ENCODE data around the gene VTN.
A peak's percentile ranks its signal among the peaks of the same experiment; 100 is the strongest.

Gene VTN

DNA sequence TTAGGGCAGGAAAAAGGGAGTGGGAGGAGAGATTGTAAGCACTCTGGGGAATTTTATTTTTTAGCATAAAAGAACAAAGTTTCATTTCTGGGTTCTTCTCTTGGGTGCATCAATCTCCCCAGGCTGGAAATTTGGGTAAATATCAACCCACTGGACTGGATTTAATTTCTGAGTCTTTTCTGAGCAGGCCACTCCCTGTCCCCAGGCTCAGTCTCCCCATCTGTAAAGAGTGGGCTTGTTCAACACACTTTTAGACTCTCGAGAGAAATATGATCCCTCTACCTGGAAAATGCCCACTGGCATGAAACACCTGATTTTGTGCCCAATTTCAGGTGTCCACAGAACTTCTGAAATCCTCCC, 617 bp upstream of the VTN start:
- no peak for DNase-seq (ENCODE audit: low read depth in 2 of 3, low spot score in 2 of 3)

DNA sequence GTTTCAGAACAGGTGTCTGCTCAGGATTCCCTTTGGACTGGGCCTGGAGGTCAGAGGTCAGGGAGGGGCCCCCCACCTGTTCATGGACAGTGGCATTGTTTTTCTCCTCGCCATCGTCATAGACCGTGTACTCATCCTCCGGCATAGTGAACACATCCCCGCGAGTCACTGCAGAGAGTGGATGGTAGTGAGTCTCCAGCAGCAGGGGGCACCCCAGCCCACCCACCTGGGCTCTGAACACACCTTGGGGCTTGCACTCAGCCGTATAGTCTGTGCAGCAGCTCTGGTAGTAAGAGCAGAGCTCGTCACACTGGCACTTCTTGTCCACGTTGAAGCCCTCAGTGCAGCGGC, 448 bp downstream of the VTN start:
- no peak for DNase-seq (ENCODE audit: low read depth in 2 of 3, low spot score in 2 of 3)

DNA sequence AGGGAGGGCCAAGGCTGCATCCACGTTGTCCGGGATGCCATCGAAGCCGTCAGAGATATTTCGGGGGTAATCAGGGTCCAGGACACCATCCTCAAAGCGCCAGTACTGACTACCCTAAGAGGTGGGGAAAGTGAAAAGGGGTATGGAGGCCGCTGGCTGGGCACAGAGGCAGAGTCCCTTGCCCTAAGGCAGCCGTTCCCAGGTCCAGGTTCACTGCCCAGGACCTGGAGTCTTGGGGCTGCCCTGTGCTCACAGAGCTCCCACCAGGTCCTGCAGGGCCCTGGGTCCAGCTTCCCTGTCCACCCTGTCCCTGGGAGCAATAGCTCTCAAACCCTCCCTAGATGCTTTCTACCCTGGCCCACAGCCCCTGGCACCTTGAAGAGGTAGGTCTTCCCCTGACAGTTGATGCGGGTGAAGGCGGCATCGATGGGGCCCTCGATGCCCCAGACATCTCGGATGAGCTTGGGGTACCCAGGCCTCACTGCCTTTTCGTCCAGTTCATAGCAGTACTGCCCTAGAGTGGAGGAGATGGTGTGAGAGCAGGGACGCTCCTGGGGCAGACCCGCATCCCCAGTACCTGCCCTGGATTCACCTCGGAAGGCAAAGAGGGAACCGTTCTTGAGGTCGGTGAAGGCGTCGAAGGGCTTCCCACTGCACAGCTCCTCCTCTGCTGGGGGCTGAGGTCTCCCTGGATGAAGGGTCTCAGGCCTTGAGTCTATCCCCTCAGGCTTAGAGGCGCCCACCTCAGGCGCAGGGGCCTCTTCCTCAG, 1.0 kb downstream of the VTN start:
- no peak for DNase-seq (ENCODE audit: low read depth in 2 of 3, low spot score in 2 of 3)

DNA sequence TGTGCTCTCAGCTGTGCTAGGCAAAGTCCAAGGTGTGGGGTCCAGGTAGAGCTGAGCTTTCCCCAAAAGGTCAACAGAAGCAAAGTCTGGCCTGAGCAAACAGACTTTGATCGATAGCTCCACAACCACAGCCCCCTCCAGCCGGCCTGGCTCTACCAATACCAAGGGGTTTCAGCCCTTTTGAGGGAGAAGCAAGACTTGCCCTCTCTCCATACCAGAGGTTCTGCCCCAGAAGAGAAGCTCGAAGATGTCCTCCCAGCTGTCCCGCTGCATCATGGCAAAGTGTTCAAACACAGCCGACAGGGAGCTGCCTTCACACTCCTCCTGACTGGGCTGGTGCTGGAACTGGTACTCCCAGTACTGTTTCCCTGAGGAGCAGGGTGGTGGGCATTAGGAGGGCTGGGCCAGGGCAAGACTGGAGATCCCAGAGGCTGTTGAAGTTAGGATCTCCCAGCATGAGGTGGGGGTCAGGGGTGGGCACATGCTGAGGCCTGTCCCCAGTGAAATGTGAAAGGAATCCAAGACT, 1.7 kb downstream of the VTN start:
- no peak for DNase-seq (ENCODE audit: low read depth in 2 of 3, low spot score in 2 of 3)

DNA sequence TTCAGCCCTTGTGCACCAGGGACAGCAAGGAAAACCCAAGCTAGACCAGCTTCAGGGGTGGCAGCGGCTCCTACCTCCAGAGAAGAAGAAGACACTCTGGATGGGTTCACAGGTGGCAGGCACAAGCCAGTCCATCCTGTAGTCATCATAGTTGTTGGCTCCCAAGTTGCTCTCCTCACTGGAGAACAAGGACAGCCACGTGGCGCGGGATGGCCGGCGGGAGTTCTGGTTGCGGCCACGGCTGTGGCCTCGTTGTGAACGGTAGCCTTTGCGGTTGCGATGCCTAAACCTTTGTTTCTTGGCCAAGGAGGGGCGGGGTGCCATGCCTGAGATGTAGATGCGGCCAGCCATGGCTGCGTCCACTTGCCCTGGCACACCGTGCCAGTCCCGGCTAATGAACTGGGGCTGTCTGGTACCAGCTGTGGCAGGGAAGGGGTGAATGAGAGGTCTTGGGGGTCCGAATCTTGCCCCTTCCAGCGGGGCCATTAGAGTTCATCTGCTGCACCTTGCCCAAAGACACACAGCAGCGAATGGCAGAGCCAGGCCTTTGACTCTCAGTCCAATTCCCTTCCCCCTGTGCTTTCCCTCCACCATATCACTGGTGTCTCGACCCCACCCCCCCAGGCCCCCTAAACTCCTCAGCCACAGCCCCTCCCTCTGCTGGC, 2.3 kb downstream of the VTN start:
- no peak for DNase-seq (ENCODE audit: low read depth in 2 of 3, low spot score in 2 of 3)

DNA sequence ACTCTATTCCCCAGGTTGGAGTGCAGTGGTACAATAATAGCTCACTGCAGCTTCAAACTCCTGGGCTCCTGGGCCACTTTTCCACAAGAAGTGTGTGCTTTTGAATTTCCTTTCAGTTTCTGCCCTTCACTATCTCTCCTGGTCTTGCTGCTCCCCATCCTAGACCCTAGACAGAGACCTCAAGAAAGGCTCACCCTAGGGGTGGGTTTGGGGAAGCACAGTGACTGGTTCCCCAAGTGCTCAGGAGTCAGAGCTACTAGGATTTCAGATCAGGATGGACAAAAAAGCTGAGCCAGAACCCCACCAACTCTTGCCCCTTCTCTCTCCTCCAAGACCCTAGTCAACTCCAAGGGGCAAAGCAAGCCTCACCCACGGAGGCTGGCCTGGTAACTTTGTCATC, 3.5 kb downstream of the VTN start:
- DNase-seq (ENCODE audit: low read depth in 2 of 3, low spot score in 2 of 3) = no peak

DNA sequence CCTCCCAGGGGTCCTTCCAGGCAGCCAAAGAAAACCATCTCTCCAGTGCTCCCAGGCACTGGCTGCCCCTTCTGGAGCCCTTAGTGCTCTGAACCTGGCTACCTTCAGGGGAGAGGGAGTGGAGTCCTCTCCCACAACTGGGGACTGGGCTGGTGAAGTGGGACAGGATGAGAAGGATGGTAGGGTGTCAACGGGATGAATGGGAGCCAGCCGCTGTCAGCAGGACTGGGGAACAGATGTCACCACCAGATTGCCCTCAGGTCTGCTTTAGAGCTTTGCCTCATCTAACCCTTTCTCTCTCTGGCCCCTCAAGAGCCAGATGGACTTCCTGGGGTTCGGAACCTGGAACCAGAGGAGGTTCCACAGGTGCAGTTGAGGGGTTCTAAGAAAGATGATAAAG, 4.6 kb downstream of the VTN start:
- DNase-seq (ENCODE audit: low read depth in 2 of 3, low spot score in 2 of 3) = no peak

DNA sequence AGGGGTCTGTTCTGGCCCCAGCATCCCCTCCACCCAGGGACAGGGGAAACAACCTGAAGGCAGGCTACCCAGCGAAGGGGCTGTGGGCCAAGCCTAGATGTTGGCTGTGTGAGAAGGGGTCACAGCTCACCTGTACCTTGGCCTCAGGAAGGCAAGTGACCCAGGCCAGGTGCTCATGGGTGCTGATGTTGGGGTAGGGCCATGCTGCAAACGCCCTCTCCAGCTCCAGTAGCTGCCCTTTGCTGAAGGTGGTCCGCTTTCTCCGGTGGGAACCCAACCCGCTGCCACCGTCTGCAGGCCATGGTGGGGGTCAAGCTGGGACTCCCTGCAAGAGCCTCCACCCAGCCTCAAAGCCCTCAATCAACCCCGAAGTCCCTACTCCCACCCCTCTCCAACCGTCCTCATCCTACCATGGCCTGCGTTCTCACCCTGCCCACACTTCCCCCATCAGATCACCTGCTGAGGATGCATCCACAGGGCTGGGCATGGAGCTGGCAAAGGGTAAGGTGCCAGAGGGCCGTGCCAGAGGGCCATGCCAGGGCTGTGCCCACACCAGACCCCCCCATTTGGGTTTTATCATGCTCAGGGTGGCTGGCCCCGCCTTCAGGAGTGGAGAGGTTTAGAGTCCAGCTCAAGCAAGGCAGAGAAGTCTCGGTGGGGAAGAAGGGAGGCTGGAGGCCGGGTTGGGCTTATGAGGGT, 5.3 kb downstream of the VTN start, which contains the start of gene SEBOX:
TSS of gene SEBOX (minus strand) at position 535 of the 699 bp plus-strand sequence. CDS start at position 487, 48 bp downstream.
- DNase-seq (ENCODE audit: low read depth in 2 of 3, low spot score in 2 of 3) = no peak

DNA sequence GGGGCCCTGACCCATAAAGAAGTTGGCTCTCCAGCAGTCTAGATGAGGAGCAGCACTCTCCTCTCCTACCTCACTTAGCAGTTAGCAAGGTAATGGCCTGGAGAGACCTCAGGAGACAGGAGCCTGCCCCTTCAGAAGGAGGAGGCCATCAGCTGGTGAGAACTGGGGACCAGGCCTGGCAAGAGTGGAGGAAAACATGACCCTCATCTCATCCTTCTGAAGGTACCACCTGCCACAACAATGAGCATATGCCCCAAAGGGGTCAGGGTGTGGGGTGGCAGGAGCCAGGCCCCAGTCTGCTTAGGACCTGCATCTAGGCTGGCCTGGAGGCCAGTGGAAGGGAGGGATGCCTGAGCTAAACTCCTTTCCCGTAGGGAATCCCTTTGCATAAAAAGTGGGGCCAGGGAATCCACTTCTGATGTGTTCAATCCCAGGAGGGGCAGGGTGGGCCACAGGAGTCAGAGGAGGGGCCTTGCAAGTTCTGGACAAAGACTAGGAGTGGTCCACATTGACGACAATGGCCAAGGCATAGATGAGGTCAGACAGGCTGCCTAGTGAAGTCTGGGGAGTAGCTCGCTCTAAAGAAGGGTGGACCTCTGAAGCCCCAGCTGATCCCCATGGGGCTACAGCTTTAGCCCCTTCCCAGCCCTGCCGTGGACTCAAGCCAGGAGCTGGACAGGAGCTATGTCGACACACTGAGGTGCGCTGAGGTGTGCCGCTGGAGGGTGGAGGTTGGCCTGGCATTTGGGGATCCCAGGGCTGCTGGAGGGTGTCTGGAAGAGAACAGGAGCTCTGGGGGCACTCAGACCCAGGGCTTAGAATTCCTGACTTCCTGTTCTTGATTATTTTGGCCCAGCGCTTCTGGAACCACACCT, 6.1 kb downstream of the VTN start:
- DNase-seq (ENCODE audit: low read depth in 2 of 3, low spot score in 2 of 3) = no peak

DNA sequence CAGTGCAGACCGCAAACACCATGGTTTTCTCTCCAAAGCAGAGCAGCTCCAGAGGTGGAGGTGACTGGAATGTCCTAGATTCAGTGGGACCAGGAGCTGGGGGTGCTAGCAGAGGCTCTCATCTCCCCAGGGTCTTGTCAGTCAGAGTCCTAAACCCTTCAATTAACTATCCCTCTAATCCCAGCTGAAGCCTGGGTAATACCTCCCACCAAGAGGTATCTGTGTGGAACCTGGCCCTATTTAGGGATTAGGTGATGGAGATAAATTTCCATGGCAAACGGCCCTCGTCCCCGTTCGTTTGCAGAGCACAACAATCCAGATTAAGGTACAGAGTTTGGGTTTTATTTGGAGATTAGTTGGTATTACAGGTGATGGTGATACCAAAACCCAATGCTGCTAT, 6.9 kb downstream of the VTN start:
- no peak for DNase-seq (ENCODE audit: low read depth in 2 of 3, low spot score in 2 of 3)

DNA sequence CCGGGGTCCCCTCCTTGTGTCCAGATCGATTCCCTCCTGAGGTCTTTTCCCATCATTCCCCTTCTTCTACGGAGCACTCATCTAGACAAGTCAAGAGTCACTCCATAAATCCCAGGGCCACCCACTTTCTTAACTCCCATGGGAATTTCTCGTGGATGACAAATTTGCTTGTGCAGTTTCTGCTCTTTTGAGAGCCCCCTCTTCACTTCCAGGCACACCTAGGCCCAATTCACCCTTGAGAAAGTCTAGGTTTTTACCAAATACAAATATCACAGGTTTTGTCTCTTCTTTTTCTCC, 12.3 kb downstream of the VTN start:
- DNase-seq (ENCODE audit: low read depth in 2 of 3, low spot score in 2 of 3) = no peak

DNA sequence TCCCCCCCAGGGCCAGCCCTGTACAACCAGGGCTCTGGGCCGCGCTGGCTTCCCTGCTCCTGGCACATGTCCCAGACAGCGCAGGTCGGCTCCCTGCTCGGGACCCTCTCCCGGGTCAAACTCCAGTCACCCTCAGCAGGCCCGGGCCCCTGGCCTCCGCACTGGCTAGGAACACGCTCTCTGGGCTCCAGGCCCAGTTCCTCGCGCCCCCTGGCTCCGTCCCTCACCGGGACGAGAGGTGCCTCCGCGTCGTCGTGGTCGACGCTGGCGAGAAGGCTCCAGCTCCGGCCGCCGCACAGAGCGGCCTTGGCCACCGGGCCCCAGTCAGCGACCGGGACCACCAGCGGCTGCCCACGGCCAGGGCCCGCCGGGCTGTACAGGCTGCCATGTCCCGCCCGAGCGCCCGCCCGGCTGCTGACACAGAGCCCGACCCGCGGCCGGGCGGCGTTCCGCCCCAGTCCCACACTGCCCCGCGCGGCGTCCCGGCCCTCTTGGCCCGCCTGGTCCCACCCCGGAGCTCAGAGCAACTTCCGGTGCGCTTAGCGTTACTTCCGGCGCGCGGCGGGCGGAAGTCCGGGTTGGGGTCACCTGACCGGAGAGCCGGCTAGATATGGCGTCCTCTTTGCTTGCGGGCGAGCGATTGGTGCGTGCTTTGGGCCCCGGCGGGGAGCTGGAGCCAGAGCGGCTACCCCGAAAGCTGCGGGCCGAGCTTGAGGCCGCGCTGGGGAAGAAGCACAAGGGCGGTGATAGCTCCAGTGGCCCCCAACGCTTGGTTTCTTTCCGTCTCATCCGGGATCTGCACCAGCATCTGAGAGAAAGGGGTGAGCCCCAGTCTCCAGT, 12.8 kb downstream of the VTN start, which contains the start of gene POLDIP2:
TSS of gene POLDIP2 (minus strand) at position 467 of the 840 bp plus-strand sequence. CDS start at position 388, 79 bp downstream.
- peak; percentile 79 to 94 (median 93) for DNase-seq (ENCODE audit: low read depth in 2 of 3, low spot score in 2 of 3)

DNA sequence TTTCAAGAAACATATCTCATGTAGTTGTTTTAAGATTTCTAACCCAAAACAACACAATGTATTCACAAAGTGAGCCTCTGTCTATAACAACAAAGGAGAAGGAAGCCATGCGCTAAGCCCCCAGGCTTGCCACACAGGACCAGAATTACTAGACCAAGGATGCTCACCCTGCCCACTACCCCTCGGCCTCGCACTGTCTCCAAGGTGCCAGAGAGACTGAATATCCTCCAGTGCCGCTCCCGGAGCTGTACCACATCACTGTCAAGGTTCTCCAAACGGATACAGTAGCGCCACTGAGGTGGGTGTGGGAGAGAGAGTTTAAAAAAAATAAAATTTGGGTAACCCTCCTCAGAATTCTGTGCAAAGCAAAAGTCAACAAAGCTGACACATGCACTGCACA, 19.8 kb downstream of the VTN start:
- no peak for DNase-seq (ENCODE audit: low read depth in 2 of 3, low spot score in 2 of 3)

DNA sequence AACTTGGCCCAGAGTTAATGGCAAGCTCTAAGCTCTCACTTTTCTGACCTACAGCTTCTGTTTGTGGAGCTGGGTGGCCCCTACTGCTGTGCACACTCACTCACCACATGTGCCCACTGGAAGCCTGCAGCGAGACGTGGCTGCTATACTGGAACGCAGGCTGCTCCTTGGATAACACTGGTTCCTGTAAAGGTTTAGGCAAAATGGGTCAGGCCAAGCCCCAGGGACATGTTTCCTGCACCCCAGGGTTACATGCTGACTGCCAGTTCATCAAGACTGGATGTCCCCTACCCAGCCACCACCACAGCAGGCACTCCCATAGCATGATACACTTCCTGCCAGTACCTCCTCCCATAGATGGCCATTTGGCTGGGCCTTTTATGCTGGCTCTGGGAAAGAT, 21.1 kb downstream of the VTN start:
- DNase-seq (ENCODE audit: low read depth in 2 of 3, low spot score in 2 of 3) = no peak

DNA sequence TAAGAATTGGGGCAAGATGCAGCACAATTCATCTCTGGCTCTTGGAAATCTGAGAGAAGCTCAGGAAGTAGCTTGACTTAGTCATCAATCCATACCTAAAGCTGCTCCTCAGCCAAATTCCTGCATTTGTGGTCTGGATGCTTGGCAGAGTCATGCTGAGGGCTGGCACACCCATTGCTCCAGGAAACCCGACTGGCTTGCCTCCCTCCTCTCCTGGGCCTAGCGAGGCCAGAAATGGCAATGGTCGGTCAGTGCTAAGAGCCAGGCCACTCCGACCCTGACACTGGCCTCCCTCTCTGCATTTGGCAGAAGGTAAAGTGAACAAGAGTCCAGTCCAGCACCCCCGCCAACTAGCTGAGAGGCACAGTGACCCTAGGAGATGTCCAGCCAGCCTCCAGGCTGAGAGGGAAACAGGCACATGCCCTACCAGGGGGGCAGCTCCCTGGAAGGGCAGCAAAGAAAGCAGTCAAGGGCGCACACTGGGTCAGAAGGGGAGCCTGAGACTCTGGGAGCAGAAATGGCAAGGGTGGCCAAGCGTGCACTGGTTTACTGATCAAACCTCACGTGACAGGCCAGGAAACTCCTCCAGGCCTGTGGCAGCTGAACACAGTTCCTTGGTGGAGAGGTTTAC, 22.7 kb downstream of the VTN start:
- DNase-seq (ENCODE audit: low read depth in 2 of 3, low spot score in 2 of 3) = no peak

DNA sequence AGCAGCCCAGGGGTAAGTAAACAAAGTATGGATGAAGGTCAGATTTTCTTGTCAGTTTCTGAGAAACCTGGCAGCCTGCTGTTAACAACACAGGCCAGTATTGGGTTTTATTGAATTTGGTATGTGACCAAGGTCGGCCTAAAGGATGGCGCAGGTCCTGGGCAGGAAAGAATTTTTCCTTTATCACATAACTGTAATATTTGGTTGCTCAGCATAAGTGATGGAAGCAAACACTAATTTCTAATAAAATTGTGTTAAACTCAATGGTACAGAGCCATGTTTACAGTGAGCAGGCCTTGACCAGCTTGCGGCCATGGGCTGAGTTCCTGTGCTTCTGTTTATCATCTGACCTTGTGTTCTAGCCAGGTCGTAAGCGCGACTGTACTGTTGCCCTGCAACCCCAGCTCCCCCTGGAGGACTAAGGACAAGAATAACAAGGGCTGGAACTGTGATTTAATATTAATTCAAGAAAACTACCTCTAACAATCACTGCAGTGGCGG, 23.3 kb downstream of the VTN start:
- DNase-seq (ENCODE audit: low read depth in 2 of 3, low spot score in 2 of 3) = no peak

DNA sequence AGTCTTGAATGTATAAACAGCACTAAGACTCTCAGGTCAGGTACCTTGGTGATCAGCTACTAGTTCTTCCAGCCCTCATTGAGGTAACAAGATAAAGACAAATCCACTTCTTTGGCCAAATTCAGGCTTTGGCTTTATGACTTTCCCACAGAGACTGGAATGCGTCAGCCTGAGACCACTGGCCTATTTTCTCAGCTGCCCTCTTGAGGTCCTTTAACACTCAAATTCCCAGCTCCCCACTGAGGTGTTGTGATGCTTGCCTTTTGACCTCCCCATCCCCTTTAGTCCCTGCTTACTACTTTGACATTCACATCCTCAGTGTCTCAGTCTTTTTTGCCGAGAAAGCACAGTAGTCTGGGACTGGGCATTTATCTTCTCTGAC, 23.9 kb downstream of the VTN start:
- DNase-seq (ENCODE audit: low read depth in 2 of 3, low spot score in 2 of 3) = no peak

DNA sequence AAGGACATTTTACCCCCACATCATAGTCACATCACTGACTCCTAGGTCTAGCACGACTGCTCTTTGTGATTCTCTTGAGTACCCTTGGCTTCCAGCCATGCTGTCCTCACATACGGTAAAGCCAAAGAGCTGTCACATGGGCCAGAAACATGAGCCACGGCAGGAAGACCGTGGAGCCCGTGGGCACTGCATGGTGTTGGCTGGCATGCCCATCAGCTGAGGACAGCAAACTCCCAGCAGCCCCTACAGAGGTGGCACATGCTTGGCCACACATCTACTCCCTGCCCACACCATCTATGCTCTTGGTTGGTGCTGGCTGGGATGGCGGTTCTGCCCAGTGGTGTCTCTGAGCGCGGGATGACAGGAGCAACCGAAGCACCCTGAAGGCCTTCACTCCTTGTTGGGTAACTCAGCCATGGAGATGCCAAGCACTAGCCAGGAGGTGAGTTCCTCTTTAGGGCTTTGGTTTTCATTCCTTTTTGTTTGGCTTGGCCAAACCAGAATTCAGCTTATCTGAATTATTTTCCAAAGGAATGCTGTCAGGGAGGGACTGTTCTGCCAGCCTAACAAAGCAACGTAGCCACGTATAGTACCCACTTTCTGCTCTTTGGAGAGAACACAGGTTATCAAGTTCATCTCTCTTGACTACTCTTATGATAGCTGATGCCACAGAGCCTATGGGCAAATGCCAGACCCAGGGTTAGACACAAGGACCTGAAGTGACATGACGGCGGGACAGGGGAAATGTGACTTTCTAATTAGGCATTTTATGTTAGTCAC, 24.5 kb downstream of the VTN start:
- no peak for DNase-seq (ENCODE audit: low read depth in 2 of 3, low spot score in 2 of 3)

DNA sequence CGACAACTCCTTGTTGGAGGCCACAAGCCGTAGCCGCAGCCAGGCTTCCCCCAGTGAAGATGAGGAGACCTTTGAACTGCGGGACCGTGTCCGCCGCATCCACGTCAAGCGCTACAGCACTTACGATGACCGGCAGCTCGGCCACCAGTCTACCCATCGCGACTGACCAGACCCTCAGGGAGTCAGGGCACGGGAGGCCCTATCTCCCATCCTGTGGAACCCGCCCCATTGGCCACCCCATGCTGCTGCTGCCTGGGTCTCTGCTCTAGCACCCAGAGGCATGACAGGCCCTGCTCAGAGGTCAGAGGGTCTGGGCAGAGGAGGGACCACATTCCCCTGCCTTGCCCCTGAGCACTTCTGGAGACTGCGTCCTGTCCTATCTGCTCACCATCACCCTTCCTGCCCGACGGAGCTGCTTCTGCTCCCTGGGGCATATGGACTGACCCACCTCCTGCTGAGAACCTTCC, 25.6 kb downstream of the VTN start:
- DNase-seq (ENCODE audit: low read depth in 2 of 3, low spot score in 2 of 3) = no peak

Data from activated CD8-positive, alpha-beta memory T cell treated with anti-CD3 and anti-CD28 coated beads for 48 hours (primary cell).